Choroid plexus epithelial cell (primary cell): Measurements from ENCODE around the gene HOXA9.

ENCODE experiments used
- DNase-seq: peaks from one replicate; pipeline ENCODE4 v3.0.0-alpha.2; 2010; ENCODE audit warnings: low read depth
- H3K4me3 ChIP-seq: 2 replicates; pipeline ENCODE4 v1.5.1; 2011; ENCODE audit warnings: low read depth, mild to moderate bottlenecking, control low read depth, low read length, moderate library complexity
- TF ChIP-seq, protein P1 (sequence below): conservative IDR thresholded peaks from 2 replicates; pipeline ENCODE4 v1.5.1; 2011; ENCODE audit warnings: low read depth, mild to moderate bottlenecking, control low read depth, inconsistent platforms, low read length, moderate library complexity

Gene HOXA9

DNA sequence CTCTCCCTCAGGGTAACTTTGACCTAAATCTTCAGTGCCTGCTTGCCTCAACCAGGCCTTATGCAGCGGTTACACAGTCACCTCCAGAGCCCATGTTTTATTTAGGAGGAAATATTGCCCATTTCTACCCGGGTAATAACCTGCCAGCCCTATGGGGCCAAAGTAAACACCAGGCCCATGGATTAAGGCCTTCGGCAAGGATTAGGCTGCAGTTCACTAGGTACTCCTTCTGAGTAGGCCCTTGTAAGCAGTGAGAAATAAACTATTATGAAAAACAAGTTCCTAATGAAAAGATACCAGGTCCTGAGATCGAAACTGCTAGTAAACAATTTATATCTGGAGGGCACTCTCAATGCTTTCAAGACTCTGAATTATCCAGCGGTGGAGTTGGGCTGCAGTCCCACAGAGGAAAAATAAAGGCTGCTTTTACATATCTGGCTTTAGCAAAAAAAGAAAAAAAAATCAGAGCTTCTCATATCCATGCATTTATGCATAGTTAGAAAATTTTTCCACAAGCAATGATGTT is 12.5 kb upstream of the HOXA9 start:
- no peak overlapping the region for H3K4me3 ChIP-seq
- DNase-seq = no peak
- TF ChIP-seq, protein P1, sequence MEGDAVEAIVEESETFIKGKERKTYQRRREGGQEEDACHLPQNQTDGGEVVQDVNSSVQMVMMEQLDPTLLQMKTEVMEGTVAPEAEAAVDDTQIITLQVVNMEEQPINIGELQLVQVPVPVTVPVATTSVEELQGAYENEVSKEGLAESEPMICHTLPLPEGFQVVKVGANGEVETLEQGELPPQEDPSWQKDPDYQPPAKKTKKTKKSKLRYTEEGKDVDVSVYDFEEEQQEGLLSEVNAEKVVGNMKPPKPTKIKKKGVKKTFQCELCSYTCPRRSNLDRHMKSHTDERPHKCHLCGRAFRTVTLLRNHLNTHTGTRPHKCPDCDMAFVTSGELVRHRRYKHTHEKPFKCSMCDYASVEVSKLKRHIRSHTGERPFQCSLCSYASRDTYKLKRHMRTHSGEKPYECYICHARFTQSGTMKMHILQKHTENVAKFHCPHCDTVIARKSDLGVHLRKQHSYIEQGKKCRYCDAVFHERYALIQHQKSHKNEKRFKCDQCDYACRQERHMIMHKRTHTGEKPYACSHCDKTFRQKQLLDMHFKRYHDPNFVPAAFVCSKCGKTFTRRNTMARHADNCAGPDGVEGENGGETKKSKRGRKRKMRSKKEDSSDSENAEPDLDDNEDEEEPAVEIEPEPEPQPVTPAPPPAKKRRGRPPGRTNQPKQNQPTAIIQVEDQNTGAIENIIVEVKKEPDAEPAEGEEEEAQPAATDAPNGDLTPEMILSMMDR = no peak

DNA sequence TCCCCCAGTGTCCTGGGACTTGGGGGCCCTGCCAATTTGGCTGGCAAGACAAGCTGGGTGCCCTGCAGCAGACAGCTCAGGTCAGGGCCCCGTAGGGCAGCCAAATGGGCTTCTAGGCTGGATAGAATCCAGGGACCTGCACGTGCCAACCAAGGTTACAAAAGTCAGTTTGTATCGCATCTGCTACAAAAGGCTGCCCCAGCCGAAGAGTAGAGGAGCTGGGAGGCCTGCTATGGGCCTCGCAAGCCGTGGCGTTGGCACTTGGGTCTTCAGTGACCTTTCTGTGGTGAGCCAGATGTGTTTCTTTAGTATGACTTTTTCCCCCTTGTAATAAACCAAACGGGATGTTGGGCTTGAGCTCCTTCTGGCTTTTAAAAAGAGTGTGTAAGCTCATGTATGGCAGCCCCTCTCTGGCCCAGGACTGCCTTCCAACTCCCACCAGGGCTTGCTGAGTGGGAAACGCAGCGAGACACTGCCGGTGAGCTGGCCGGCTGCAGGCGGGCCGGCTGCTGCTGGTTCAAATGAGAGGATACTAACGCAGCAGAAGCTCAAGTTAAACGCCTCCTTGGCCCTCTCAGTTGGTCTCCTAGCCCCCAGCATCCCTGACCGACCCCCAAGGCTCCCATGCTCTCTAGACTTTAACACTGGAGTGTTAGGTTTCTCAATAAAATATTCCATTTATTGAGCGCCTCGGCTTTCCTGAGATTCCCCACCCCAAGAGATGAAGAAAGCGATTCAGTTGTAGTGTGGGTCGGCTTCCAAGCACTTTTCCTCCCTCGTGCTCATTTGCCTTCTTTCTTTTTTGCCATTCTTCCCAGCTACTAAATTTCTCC is 11.8 kb upstream of the HOXA9 start:
- no peak for DNase-seq
- H3K4me3 ChIP-seq = no peak overlapping the region
- TF ChIP-seq, protein P1 = no peak

GRCh38 chr7:27176524-27176845 is 11.1 kb upstream of the HOXA9 start:
- TF ChIP-seq, protein P1 = no peak
- DNase-seq = no peak
- H3K4me3 ChIP-seq = no peak overlapping the region

DNA sequence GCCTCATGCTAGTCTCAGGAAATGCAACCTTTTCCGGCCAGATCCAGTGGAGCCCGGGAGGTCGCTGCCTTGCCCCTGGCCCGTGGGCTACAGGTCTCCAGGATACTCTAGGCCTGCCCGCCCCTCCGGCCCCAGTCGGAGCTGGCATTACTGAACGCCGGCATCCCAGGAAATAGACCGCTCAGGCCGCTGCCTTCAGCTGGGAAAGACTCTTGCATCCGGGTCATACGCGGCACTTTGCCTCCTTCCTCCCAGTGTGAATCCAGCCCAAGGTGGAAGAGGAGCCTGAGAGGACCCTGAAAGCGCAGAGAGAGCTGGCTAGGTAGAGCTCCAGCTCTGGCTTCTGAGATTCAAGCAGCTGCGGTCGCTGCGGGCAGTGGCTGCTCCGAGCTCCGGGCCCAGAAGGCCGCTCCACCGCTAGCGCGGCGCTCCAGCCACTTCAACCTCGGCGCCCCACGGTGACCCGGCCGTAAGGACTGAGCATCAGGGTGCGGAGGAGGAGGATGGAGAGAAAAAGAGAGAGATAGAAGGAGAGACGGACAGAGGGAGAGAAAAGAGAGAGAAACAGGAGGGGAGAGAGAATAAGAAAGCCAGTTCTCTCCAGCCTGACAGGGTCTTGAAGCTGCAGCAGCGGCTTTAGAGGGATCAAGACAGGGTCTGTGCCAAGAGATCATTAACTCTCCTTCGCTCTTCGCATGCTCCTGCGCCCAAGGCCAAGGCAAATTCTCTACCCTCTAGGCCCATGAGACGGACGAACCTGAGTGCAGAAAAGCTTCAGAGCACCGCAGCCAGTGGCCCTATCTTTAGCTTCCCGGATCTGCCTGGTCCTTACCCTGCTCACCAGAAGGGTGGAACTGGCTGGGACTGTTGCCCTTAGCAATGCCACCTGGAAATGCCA is 10.5 kb upstream of the HOXA9 start:
- no peak overlapping the region for H3K4me3 ChIP-seq
- TF ChIP-seq, protein P1 = no peak
- no peak for DNase-seq

GRCh38 chr7:27174874-27175625 is 9.7 kb upstream of the HOXA9 start:
- DNase-seq = no peak
- TF ChIP-seq, protein P1 = no peak
- no peak overlapping the region for H3K4me3 ChIP-seq

- H3K4me3 ChIP-seq = no peak within 1 kb of the TSS
Observed at GRCh38 chr7:27173956-27174873, 8.9 kb upstream of the HOXA9 start, which contains the start of gene HOXA10. Gene HOXA10, minus strand, starts transcription at chr7:27174320. Its CDS starts 14 bp downstream, at chr7:27174306.

More at GRCh38 chr7:27173956-27174873, 8.9 kb upstream of the HOXA9 start, which contains the start of gene HOXA10:
- TF ChIP-seq, protein P1 = no peak
- no peak for DNase-seq
